Measurements from ENCODE around the gene PCDHAC1. TPM values are rescaled to one million over a fixed set of nuclear protein-coding genes. Genes with fewer than 3 reads are reported as not detected.

The PCDHAC1 gene
- total and polyA plus RNA-seq, 12 donors = 0.10 to 1.4 (median 0.68) TPM

DNA sequence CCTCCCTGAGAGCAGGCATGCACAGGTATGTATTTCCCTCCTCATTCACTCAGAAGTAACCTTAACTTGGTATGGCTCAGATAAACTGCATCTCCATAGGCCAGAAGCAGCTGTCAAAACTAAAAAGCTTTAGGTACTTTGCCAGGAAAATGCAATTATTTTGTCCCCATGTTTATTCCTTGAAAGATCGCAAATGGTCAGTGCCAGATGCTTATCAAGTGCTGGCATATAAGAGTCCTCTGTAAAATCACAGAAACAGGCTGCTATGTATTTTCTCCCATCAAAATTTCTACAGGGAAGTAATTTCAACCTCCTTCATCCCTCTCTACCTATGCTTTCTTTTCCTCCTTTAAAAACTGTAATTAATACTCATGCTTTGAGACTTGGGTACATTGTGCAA, 52.9 kb downstream of the PCDHAC1 start:
- TF ChIP-seq CTCF (IDR thresholded peaks at IDR 0.05) (no peak), POLR2A (IDR thresholded peaks at IDR 0.05) (no peak)
- intact Hi-C loops (cut with DNase I) = no loop called here
- 83 to 91% (median 87%) methylated on average over 1 of the region's 1 CpG for WGBS, 4 donors

More for the DNA sequence above, 52.9 kb downstream of the PCDHAC1 start:
- Histone ChIP-seq H3K27ac (peak overlapping the region in 1 of 5 donors; percentile 1), H3K9me3 (replicated peaks in 1 of 3) (no peaks in the 10 kb centered on the region), H3K36me3 (replicated peaks in 1 of 2) (no peaks in the 10 kb centered on the region), H3K4me3 (no peak overlapping the region), H3K4me1 (replicated peaks in 1 of 2) (peaks cover 0 to 7% of the 10 kb centered on the region in 2 donors), H3K27me3 (no peaks in the 10 kb centered on the region)
- DNase-seq = no peak

Small RNA genes lying within 50 kb of the gene (small RNA-seq; reads per million reads assigned to genes)
- gene AC010223.1 = 0 reads per million in 2 donors

Other genes starting within 250 kb of the PCDHAC1 start
- 10 to 100 TPM; 36.4 to 80.6 (median 55.7) TPM for gene HARS1, start 234.9 kb upstream of the PCDHAC1 start, total RNA-seq
- 100 to 1,000 TPM in 1 of 3 donors, 10 to 100 TPM in 2; 92.3 to 111 (median 94.6) TPM for gene HARS1, start 234.9 kb upstream of the PCDHAC1 start, polyA plus RNA-seq
- 10 to 100 TPM; 21.3 to 51.2 (median 32.9) TPM for gene HARS2, start 234.8 kb upstream of the PCDHAC1 start, total RNA-seq
- gene HARS2, start 234.8 kb upstream of the PCDHAC1 start, polyA plus RNA-seq = 10 to 100 TPM; 26.0 to 31.0 (median 28.6) TPM
- 100 to 1,000 TPM in 1 of 9 donors, 10 to 100 TPM in 8; 24.6 to 122 (median 51.4) TPM for gene ZMAT2, start 225.9 kb upstream of the PCDHAC1 start, total RNA-seq
- 100 to 1,000 TPM in 1 of 3 donors, 10 to 100 TPM in 2; 42.1 to 113 (median 82.8) TPM for gene ZMAT2, start 225.9 kb upstream of the PCDHAC1 start, polyA plus RNA-seq
- gene PCDHA1, start 140.2 kb upstream of the PCDHAC1 start, total RNA-seq = under 1 TPM in 4 of 9 donors, not detected in 5; 0.07 to 0.20 (median 0.12) TPM
- gene PCDHA1, start 140.2 kb upstream of the PCDHAC1 start, polyA plus RNA-seq = under 1 TPM; 0.05 to 0.08 (median 0.07) TPM
- gene PCDHA2, start 131.4 kb upstream of the PCDHAC1 start, total RNA-seq = under 1 TPM in 4 of 9 donors, not detected in 5; 0.12 to 0.28 (median 0.21) TPM
- under 1 TPM in 2 of 3 donors, not detected in 1; 0.03 to 0.09 TPM for gene PCDHA2, start 131.4 kb upstream of the PCDHAC1 start, polyA plus RNA-seq
- 1 to 10 TPM in 1 of 9 donors, under 1 TPM in 6, not detected in 2; 0.10 to 1.4 (median 0.31) TPM for gene PCDHA3, start 125.2 kb upstream of the PCDHAC1 start, total RNA-seq
- gene PCDHA3, start 125.2 kb upstream of the PCDHAC1 start, polyA plus RNA-seq = 1 to 10 TPM in 1 of 3 donors, under 1 TPM in 2; 0.16 to 1.1 (median 0.24) TPM
- under 1 TPM; 0.04 to 0.96 (median 0.28) TPM for gene PCDHA4, start 119.2 kb upstream of the PCDHAC1 start, total RNA-seq
- gene PCDHA4, start 119.2 kb upstream of the PCDHAC1 start, polyA plus RNA-seq = under 1 TPM; 0.08 to 0.33 (median 0.10) TPM
- under 1 TPM in 7 of 9 donors, not detected in 2; 0.11 to 0.67 (median 0.17) TPM for gene PCDHA5, start 104.7 kb upstream of the PCDHAC1 start, total RNA-seq
- under 1 TPM; 0.07 to 0.62 (median 0.24) TPM for gene PCDHA5, start 104.7 kb upstream of the PCDHAC1 start, polyA plus RNA-seq
- gene PCDHA6, start 98.3 kb upstream of the PCDHAC1 start, total RNA-seq = 1 to 10 TPM in 1 of 9 donors, under 1 TPM in 7, not detected in 1; 0.14 to 1.1 (median 0.48) TPM
- gene PCDHA6, start 98.3 kb upstream of the PCDHAC1 start, polyA plus RNA-seq = under 1 TPM; 0.20 to 0.97 (median 0.32) TPM
- gene PCDHA7, start 92.0 kb upstream of the PCDHAC1 start, total RNA-seq = 1 to 10 TPM in 1 of 9 donors, under 1 TPM in 6, not detected in 2; 0.22 to 1.2 (median 0.35) TPM
- gene PCDHA7, start 92.0 kb upstream of the PCDHAC1 start, polyA plus RNA-seq = under 1 TPM; 0.16 to 0.20 (median 0.20) TPM
- under 1 TPM in 3 of 9 donors, not detected in 6; 0.14 to 0.18 (median 0.17) TPM for gene PCDHA8, start 85.1 kb upstream of the PCDHAC1 start, total RNA-seq
- gene PCDHA8, start 85.1 kb upstream of the PCDHAC1 start, polyA plus RNA-seq = under 1 TPM; 0.03 to 0.16 (median 0.09) TPM
- gene PCDHA9, start 77.9 kb upstream of the PCDHAC1 start, total RNA-seq = under 1 TPM in 7 of 9 donors, not detected in 2; 0.04 to 0.39 (median 0.18) TPM
- gene PCDHA9, start 77.9 kb upstream of the PCDHAC1 start, polyA plus RNA-seq = not detected
- gene PCDHA10, start 70.4 kb upstream of the PCDHAC1 start, total RNA-seq = 1 to 10 TPM in 3 of 9 donors, under 1 TPM in 6; 0.17 to 1.8 (median 0.48) TPM
- under 1 TPM; under 0.01 to 0.81 (median 0.32) TPM for gene PCDHA10, start 70.4 kb upstream of the PCDHAC1 start, polyA plus RNA-seq
- 1 to 10 TPM in 1 of 9 donors, under 1 TPM in 7, not detected in 1; 0.07 to 1.5 (median 0.35) TPM for gene PCDHA11, start 57.3 kb upstream of the PCDHAC1 start, total RNA-seq
- gene PCDHA11, start 57.3 kb upstream of the PCDHAC1 start, polyA plus RNA-seq = under 1 TPM in 2 of 3 donors, not detected in 1; 0.48 to 0.51 TPM
- gene PCDHA12, start 51.0 kb upstream of the PCDHAC1 start, total RNA-seq = 1 to 10 TPM in 3 of 9 donors, under 1 TPM in 6; 0.25 to 1.9 (median 0.55) TPM
- under 1 TPM; 0.17 to 0.32 (median 0.20) TPM for gene PCDHA12, start 51.0 kb upstream of the PCDHAC1 start, polyA plus RNA-seq
- under 1 TPM in 8 of 9 donors, not detected in 1; 0.12 to 0.98 (median 0.55) TPM for gene PCDHA13, start 44.2 kb upstream of the PCDHAC1 start, total RNA-seq
- under 1 TPM; 0.13 to 0.32 (median 0.26) TPM for gene PCDHA13, start 44.2 kb upstream of the PCDHAC1 start, polyA plus RNA-seq
- gene PCDHAC2, start 40.2 kb downstream of the PCDHAC1 start, total RNA-seq = 1 to 10 TPM in 6 of 9 donors, under 1 TPM in 3; 0.30 to 6.1 (median 1.1) TPM
- 1 to 10 TPM in 1 of 3 donors, under 1 TPM in 2; 0.07 to 6.5 (median 0.32) TPM for gene PCDHAC2, start 40.2 kb downstream of the PCDHAC1 start, polyA plus RNA-seq
- gene PCDHB1, start 125.1 kb downstream of the PCDHAC1 start, total RNA-seq = under 1 TPM in 4 of 9 donors, not detected in 5; under 0.01 to 0.07 (median 0.02) TPM
- under 1 TPM in 1 of 3 donors, not detected in 2; 0.11 TPM for gene PCDHB1, start 125.1 kb downstream of the PCDHAC1 start, polyA plus RNA-seq
- 1 to 10 TPM in 7 of 9 donors, under 1 TPM in 2; 0.65 to 2.8 (median 1.5) TPM for gene PCDHB2, start 168.3 kb downstream of the PCDHAC1 start, total RNA-seq
- under 1 TPM; 0.24 to 0.79 (median 0.44) TPM for gene PCDHB2, start 168.3 kb downstream of the PCDHAC1 start, polyA plus RNA-seq
- 1 to 10 TPM in 6 of 9 donors, under 1 TPM in 3; 0.35 to 2.2 (median 1.2) TPM for gene PCDHB3, start 174.2 kb downstream of the PCDHAC1 start, total RNA-seq
- gene PCDHB3, start 174.2 kb downstream of the PCDHAC1 start, polyA plus RNA-seq = 1 to 10 TPM in 1 of 3 donors, under 1 TPM in 2; 0.20 to 1.4 (median 0.32) TPM
- 1 to 10 TPM in 8 of 9 donors, under 1 TPM in 1; 0.44 to 2.3 (median 1.7) TPM for gene PCDHB4, start 195.5 kb downstream of the PCDHAC1 start, total RNA-seq
- 1 to 10 TPM in 1 of 3 donors, under 1 TPM in 2; 0.56 to 1.8 (median 0.88) TPM for gene PCDHB4, start 195.5 kb downstream of the PCDHAC1 start, polyA plus RNA-seq
- gene PCDHB5, start 208.9 kb downstream of the PCDHAC1 start, total RNA-seq = 10 to 100 TPM in 1 of 9 donors, 1 to 10 TPM in 8; 1.1 to 10.7 (median 4.7) TPM
- gene PCDHB5, start 208.9 kb downstream of the PCDHAC1 start, polyA plus RNA-seq = 1 to 10 TPM; 1.0 to 4.5 (median 1.6) TPM
- gene PCDHB6, start 223.8 kb downstream of the PCDHAC1 start, total RNA-seq = 1 to 10 TPM in 2 of 9 donors, under 1 TPM in 7; 0.23 to 1.1 (median 0.83) TPM
- gene PCDHB6, start 223.8 kb downstream of the PCDHAC1 start, polyA plus RNA-seq = under 1 TPM; 0.30 to 0.73 (median 0.48) TPM
- 1 to 10 TPM in 6 of 9 donors, under 1 TPM in 3; 0.44 to 2.9 (median 1.6) TPM for gene PCDHB7, start 246.3 kb downstream of the PCDHAC1 start, total RNA-seq
- under 1 TPM; 0.32 to 0.92 (median 0.37) TPM for gene PCDHB7, start 246.3 kb downstream of the PCDHAC1 start, polyA plus RNA-seq

All from adrenal gland (tissue), 12 donors.